ENCODE results near the gene FGFRL1.

FGFRL1 gene, protein sequence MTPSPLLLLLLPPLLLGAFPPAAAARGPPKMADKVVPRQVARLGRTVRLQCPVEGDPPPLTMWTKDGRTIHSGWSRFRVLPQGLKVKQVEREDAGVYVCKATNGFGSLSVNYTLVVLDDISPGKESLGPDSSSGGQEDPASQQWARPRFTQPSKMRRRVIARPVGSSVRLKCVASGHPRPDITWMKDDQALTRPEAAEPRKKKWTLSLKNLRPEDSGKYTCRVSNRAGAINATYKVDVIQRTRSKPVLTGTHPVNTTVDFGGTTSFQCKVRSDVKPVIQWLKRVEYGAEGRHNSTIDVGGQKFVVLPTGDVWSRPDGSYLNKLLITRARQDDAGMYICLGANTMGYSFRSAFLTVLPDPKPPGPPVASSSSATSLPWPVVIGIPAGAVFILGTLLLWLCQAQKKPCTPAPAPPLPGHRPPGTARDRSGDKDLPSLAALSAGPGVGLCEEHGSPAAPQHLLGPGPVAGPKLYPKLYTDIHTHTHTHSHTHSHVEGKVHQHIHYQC

DNA sequence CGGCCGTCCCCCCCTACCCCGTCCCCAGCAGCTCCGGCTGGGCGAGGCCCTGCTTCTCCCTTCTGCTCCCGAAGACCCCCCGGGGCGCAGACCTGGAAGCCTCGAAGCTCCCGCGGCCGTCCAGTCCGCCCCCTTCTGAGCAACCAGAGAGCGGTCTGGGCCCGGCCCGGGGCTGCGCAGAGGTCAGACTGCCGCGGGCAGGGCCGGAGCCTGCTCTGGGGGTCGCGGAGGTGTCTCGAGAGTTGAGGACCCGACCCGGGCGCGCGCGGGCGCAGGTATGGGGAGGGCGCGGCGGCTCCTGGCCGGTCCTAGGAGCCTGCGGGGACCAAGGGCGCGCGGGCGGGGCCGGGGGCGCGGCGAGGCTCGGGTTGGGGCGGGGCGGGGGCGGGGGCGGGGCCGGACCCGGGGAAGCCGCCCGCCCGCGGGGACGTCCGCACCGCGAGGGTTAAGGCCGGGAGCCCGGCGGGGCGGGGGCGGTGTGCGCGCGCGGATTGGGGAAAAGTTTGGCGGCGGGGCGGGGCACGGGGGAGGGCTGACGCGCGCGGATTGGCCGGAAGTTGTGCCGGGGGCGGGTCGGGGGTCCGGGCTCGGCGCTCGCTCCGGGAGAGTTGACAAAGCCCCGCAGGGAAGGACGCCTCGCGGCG lies at the start of gene FGFRL1:
Gene FGFRL1 (plus strand): TSS at position 605 of the 644 bp plus-strand sequence. CDS start 860 bp downstream, outside the sequence.
- H3K27me3 ChIP-seq (replicated peaks; ENCODE audit: control insufficient read depth, insufficient read depth, low read length): peaks cover 8% of the 10 kb centered on the region
- peak; percentile 97 for DNase-seq (ENCODE audit: low read depth)
- peaks cover 16% of the 10 kb centered on the region for H3K4me1 ChIP-seq (ENCODE audit: control insufficient read depth, insufficient read depth, low read length)
- H3K36me3 ChIP-seq (ENCODE audit: control insufficient read depth, insufficient read depth, low read length, severe bottlenecking): peaks cover 5% of the 10 kb centered on the region
- peak within 1 kb of the TSS; percentile 68 for H3K9ac ChIP-seq (ENCODE audit: low read length)
- H3K4me3 ChIP-seq (ENCODE audit: low read length): peak within 1 kb of the TSS; percentile 80
- H3K9me3 ChIP-seq (ENCODE audit: control insufficient read depth, low read length): no peaks in the 10 kb centered on the region

- H3K9me3 ChIP-seq (ENCODE audit: control insufficient read depth, low read length): no peaks in the 10 kb centered on the region
- no peaks in the 10 kb centered on the region for H3K4me1 ChIP-seq (ENCODE audit: control insufficient read depth, insufficient read depth, low read length)
- H3K9ac ChIP-seq (ENCODE audit: low read length): no peak overlapping the region
- H3K36me3 ChIP-seq (ENCODE audit: control insufficient read depth, insufficient read depth, low read length, severe bottlenecking): peaks cover 43% of the 10 kb centered on the region
- DNase-seq (ENCODE audit: low read depth): no peak
- no peaks in the 10 kb centered on the region for H3K27me3 ChIP-seq (replicated peaks; ENCODE audit: control insufficient read depth, insufficient read depth, low read length)
- H3K4me3 ChIP-seq (ENCODE audit: low read length): no peak overlapping the region
Measured at GRCh38 chr4:962231-963208, 48.9 kb upstream of the FGFRL1 start.

DNA sequence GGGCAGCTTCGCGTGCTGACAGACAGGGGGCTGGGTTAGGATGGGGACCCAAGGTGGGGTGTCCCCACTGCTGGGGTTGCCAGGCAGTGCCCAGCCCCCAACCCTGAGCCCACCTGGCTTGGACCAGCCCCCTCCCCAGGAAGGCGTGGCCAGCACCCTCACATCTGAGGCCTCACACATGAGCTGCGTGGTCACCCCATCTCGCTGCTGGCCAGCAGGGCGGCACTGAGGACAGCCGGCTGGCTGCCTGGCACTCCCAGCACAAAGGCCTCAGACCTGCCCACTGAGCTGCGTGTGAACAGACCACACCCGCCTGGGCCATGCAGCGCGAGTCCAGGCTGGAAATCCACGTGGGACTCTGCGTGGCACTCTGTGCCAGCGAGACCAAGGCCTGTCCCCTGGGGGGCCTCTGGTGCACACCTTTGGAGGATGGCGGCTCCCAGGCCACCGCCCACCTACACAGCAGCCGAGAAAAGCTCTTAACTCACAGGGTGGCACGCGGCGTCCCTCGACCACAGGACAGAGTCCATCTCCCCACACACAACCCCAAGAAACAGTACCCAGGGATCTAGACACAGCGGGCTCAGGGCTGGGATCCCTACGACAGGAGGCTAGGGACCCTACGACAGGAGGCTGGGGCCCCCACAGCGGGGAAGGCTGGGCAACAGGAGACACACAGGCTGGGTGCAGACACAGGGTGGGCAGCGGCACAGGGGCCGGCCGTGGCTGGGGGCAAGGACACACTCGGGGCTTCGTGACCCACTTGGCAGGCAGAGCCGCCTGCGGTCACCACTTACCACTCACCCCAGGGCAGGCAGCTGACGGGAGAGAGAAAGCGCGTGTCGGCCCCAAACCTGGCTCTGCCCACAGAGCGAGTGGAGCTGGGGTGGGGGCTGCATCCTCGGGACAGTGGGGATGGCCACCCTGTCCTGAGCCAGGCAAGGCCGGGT lies 47.9 kb upstream of the FGFRL1 start:
- H3K27me3 ChIP-seq (replicated peaks; ENCODE audit: control insufficient read depth, insufficient read depth, low read length): no peaks in the 10 kb centered on the region
- H3K36me3 ChIP-seq (ENCODE audit: control insufficient read depth, insufficient read depth, low read length, severe bottlenecking): peaks cover 43% of the 10 kb centered on the region
- DNase-seq (ENCODE audit: low read depth): no peak
- H3K4me3 ChIP-seq (ENCODE audit: low read length): no peak overlapping the region
- H3K9me3 ChIP-seq (ENCODE audit: control insufficient read depth, low read length): no peaks in the 10 kb centered on the region
- no peak overlapping the region for H3K9ac ChIP-seq (ENCODE audit: low read length)
- H3K4me1 ChIP-seq (ENCODE audit: control insufficient read depth, insufficient read depth, low read length): no peaks in the 10 kb centered on the region

DNA sequence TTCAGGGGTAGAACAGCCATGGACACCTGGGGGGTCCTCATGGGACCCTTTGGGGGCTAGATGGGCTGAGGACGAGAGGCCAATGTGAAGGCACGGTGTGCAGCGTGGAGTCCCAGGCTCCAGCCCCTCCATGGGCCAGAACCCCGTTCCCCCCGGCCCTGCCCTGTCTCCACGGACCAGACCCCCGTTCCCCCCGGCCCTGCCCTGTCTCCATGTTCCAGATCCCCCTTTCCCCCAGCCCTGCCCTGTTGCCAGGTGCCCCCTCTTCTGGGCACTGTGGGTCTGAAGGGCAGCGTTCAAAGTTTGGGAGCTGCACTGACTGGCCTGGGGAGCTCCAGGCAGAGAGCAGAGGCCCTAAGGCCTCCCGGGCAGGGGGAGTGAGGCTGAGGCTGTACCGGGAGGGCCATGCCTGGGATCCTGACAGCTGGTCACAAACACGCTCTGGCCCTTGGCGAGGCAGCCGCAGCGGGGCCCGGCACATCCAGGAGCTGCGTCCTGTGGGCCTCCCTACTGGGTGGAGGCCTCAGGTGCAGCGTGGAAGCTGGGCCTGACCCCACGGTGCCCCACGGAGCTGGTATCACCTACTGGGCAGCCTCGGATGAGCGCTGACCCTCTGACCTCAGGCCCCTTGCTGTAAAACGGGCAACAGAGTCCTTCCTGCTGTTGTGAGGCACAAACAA lies 46.9 kb upstream of the FGFRL1 start:
- no peaks in the 10 kb centered on the region for H3K4me1 ChIP-seq (ENCODE audit: control insufficient read depth, insufficient read depth, low read length)

GRCh38 chr4:965048-965765 lies 46.2 kb upstream of the FGFRL1 start:
- Histone ChIP-seq H3K4me3 (ENCODE audit: low read length) (no peak overlapping the region), H3K27me3 (replicated peaks; ENCODE audit: control insufficient read depth, insufficient read depth, low read length) (no peaks in the 10 kb centered on the region), H3K36me3 (ENCODE audit: control insufficient read depth, insufficient read depth, low read length, severe bottlenecking) (peaks cover 43% of the 10 kb centered on the region), H3K4me1 (ENCODE audit: control insufficient read depth, insufficient read depth, low read length) (no peaks in the 10 kb centered on the region), H3K9ac (ENCODE audit: low read length) (no peak overlapping the region), H3K9me3 (ENCODE audit: control insufficient read depth, low read length) (no peaks in the 10 kb centered on the region)
- no peak for DNase-seq (ENCODE audit: low read depth)

More for the DNA sequence above, 46.9 kb upstream of the FGFRL1 start:
- Histone ChIP-seq H3K9me3 (ENCODE audit: control insufficient read depth, low read length) (no peaks in the 10 kb centered on the region), H3K4me3 (ENCODE audit: low read length) (no peak overlapping the region), H3K36me3 (ENCODE audit: control insufficient read depth, insufficient read depth, low read length, severe bottlenecking) (peaks cover 43% of the 10 kb centered on the region), H3K9ac (ENCODE audit: low read length) (no peak overlapping the region), H3K27me3 (replicated peaks; ENCODE audit: control insufficient read depth, insufficient read depth, low read length) (no peaks in the 10 kb centered on the region)
- no peak for DNase-seq (ENCODE audit: low read depth)

DNA sequence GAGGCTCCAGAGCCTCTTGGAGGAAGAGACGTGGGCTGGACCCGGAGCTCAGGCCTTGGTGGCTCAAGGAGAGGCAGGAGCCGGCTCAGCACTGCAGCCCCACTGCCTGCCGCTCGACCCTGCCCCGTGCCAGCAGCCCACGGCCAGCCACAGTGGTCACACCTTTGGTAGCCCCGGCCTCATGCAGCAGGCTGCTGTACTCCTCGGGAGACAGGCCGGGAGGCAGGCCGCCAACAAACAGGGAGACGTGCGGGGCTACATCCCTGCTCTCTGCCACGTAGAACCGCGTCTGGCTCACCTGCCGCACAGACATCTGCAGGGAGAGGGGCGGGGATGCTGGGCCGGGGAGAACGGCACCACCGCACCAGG lies 45.7 kb upstream of the FGFRL1 start:
- H3K9ac ChIP-seq (ENCODE audit: low read length): no peak overlapping the region
- H3K4me1 ChIP-seq (ENCODE audit: control insufficient read depth, insufficient read depth, low read length): no peaks in the 10 kb centered on the region
- no peaks in the 10 kb centered on the region for H3K9me3 ChIP-seq (ENCODE audit: control insufficient read depth, low read length)
- H3K36me3 ChIP-seq (ENCODE audit: control insufficient read depth, insufficient read depth, low read length, severe bottlenecking): peaks cover 39% of the 10 kb centered on the region
- DNase-seq (ENCODE audit: low read depth): no peak
- no peak overlapping the region for H3K4me3 ChIP-seq (ENCODE audit: low read length)
- H3K27me3 ChIP-seq (replicated peaks; ENCODE audit: control insufficient read depth, insufficient read depth, low read length): no peaks in the 10 kb centered on the region

- H3K4me1 ChIP-seq (ENCODE audit: control insufficient read depth, insufficient read depth, low read length): peaks cover 7% of the 10 kb centered on the region
- H3K4me3 ChIP-seq (ENCODE audit: low read length): no peak overlapping the region
- H3K9ac ChIP-seq (ENCODE audit: low read length): no peak overlapping the region
- H3K27me3 ChIP-seq (replicated peaks; ENCODE audit: control insufficient read depth, insufficient read depth, low read length): no peaks in the 10 kb centered on the region
- H3K9me3 ChIP-seq (ENCODE audit: control insufficient read depth, low read length): no peaks in the 10 kb centered on the region
- DNase-seq (ENCODE audit: low read depth): no peak
- peaks cover 36% of the 10 kb centered on the region for H3K36me3 ChIP-seq (ENCODE audit: control insufficient read depth, insufficient read depth, low read length, severe bottlenecking)
Measured at GRCh38 chr4:966266-967112, 44.9 kb upstream of the FGFRL1 start.

- Histone ChIP-seq H3K4me3 (ENCODE audit: low read length) (no peak overlapping the region), H3K27me3 (replicated peaks; ENCODE audit: control insufficient read depth, insufficient read depth, low read length) (no peaks in the 10 kb centered on the region), H3K9ac (ENCODE audit: low read length) (no peak overlapping the region), H3K36me3 (ENCODE audit: control insufficient read depth, insufficient read depth, low read length, severe bottlenecking) (peaks cover 27% of the 10 kb centered on the region), H3K4me1 (ENCODE audit: control insufficient read depth, insufficient read depth, low read length) (peaks cover 15% of the 10 kb centered on the region), H3K9me3 (ENCODE audit: control insufficient read depth, low read length) (no peaks in the 10 kb centered on the region)
- no peak for DNase-seq (ENCODE audit: low read depth)
Measured at GRCh38 chr4:967113-968104, 44.0 kb upstream of the FGFRL1 start.

Measured in adipocyte (in vitro differentiated cells).